MM.1S (cell line): ENCODE results near the gene FOSB.

ENCODE experiments used
- DNase-seq: peaks from one replicate; pipeline ENCODE4 v3.0.0-alpha.2; 2015
- H2AFZ ChIP-seq: fragments of 300-600 bp; sonication (generic); 2 replicates; pipeline ENCODE4 v1.6.0; 2016; ENCODE audit warnings: antibody characterized with exemption, low read length
- H3F3A ChIP-seq: fragments of 300-600 bp; sonication (generic); 2 replicates; pipeline ENCODE4 v1.6.1; 2016; ENCODE audit warnings: mild to moderate bottlenecking, antibody characterized with exemption, low read length, moderate library complexity, mixed read lengths; ENCODE audit not compliant: insufficient read depth
- H3K27ac ChIP-seq: fragments of 300-600 bp; sonication (generic); 2 replicates; pipeline ENCODE4 v1.5.1; 2016; ENCODE audit warnings: mild to moderate bottlenecking, low read length
- H3K27me3 ChIP-seq: fragments of 300-600 bp; sonication (generic); replicated peaks from 2 replicates; pipeline ENCODE4 v1.6.0; 2016; ENCODE audit warnings: low read length; ENCODE audit not compliant: insufficient read depth
- H3K36me3 ChIP-seq: fragments of 300-600 bp; sonication (generic); replicated peaks from 2 replicates; pipeline ENCODE4 v1.6.1; 2016; ENCODE audit warnings: mild to moderate bottlenecking, low read length, mixed read lengths; ENCODE audit not compliant: insufficient read depth
- H3K4me1 ChIP-seq: fragments of 300-600 bp; sonication (generic); 2 replicates; pipeline ENCODE4 v1.6.1; 2016; ENCODE audit warnings: low read length, mixed read lengths
- H3K4me2 ChIP-seq: fragments of 300-600 bp; sonication (generic); 2 replicates; pipeline ENCODE4 v1.6.0; 2016; ENCODE audit warnings: low read depth, low read length
- H3K4me3 ChIP-seq: fragments of 300-600 bp; sonication (generic); 2 replicates; pipeline ENCODE4 v1.5.1; 2016; ENCODE audit warnings: low read length, mixed read lengths
- H3K79me2 ChIP-seq: fragments of 300-600 bp; sonication (generic); 2 replicates; pipeline ENCODE4 v1.6.1; 2016; ENCODE audit warnings: mixed run types, low read length, mixed read lengths
- H3K9ac ChIP-seq: fragments of 300-600 bp; sonication (generic); 2 replicates; pipeline ENCODE4 v1.6.1; 2016; ENCODE audit warnings: low read length, mixed read lengths
- H3K9me2 ChIP-seq: fragments of 300-600 bp; sonication (generic); replicated peaks from 2 replicates; pipeline ENCODE4 v1.6.1; 2016; ENCODE audit warnings: mild to moderate bottlenecking, low read length, mixed read lengths; ENCODE audit not compliant: insufficient read depth
- H3K9me3 ChIP-seq: fragments of 300-600 bp; sonication (generic); replicated peaks from 2 replicates; pipeline ENCODE4 v1.6.1; 2016; ENCODE audit warnings: mild to moderate bottlenecking, low read length, mixed read lengths; ENCODE audit not compliant: insufficient read depth
- H4K20me1 ChIP-seq: fragments of 300-600 bp; sonication (generic); 2 replicates; pipeline ENCODE4 v1.6.1; 2016; ENCODE audit warnings: mild to moderate bottlenecking, low read length, moderate library complexity, mixed read lengths; ENCODE audit not compliant: insufficient read depth
- EZH2 ChIP-seq: fragments of 300-600 bp; sonication (generic); optimal IDR thresholded peaks from 2 replicates; pipeline ENCODE3; 2017; ENCODE audit warnings: low read depth, mild to moderate bottlenecking, antibody characterized with exemption, low read length, mixed read lengths
- EZH2phosphoT487 ChIP-seq: fragments of 300-600 bp; sonication (generic); IDR thresholded peaks from 2 replicates; pipeline ENCODE4 v1.6.1; 2018; ENCODE audit warnings: antibody characterized with exemption, low read length
- TF ChIP-seq, protein P1 (sequence below): fragments of 300-600 bp; sonication (generic); IDR thresholded peaks from 2 replicates; pipeline ENCODE4 v1.5.1; 2016; ENCODE audit warnings: antibody characterized with exemption, low read length, mixed read lengths

FOSB gene

GRCh38 chr19:45448887-45449299, 18.9 kb upstream of the FOSB start:
- Histone ChIP-seq H3K36me3 (no peaks in the 10 kb centered on the region), H3K9ac (no peak overlapping the region), H3K27me3 (no peaks in the 10 kb centered on the region), H3K27ac (no peak overlapping the region), H4K20me1 (no peaks in the 10 kb centered on the region), H3K79me2 (no peaks in the 10 kb centered on the region), H3K4me3 (no peak overlapping the region), H3K4me2 (no peak overlapping the region), H3F3A (peaks cover 26% of the 10 kb centered on the region), H3K9me2 (no peaks in the 10 kb centered on the region), H3K9me3 (no peaks in the 10 kb centered on the region), H2AFZ (no peak overlapping the region), H3K4me1 (peaks cover 18% of the 10 kb centered on the region)
- TF ChIP-seq EZH2phosphoT487 (no peak), EZH2 (no peak)
- TF ChIP-seq, protein P1, sequence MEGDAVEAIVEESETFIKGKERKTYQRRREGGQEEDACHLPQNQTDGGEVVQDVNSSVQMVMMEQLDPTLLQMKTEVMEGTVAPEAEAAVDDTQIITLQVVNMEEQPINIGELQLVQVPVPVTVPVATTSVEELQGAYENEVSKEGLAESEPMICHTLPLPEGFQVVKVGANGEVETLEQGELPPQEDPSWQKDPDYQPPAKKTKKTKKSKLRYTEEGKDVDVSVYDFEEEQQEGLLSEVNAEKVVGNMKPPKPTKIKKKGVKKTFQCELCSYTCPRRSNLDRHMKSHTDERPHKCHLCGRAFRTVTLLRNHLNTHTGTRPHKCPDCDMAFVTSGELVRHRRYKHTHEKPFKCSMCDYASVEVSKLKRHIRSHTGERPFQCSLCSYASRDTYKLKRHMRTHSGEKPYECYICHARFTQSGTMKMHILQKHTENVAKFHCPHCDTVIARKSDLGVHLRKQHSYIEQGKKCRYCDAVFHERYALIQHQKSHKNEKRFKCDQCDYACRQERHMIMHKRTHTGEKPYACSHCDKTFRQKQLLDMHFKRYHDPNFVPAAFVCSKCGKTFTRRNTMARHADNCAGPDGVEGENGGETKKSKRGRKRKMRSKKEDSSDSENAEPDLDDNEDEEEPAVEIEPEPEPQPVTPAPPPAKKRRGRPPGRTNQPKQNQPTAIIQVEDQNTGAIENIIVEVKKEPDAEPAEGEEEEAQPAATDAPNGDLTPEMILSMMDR, result no peak
- DNase-seq, result no peak

DNA sequence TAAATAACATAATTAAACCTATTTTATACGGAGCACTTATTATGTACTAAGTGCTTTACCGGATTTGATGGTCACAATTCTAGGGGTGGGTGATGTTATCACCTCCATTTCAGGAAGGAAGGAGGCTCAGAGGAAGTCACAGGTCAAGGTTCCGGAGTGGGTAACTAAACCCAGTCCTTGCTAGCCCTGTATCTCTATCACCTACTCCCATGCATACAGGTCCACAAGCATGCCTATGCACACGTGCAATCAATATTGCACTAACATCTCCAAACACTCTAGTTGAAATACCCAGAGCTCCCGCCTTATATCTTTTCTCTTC, 17.8 kb upstream of the FOSB start:
- Histone ChIP-seq H3K9ac (peak overlapping the region; percentile 89), H3K36me3 (no peaks in the 10 kb centered on the region), H3K9me2 (no peaks in the 10 kb centered on the region), H3K4me3 (peak overlapping the region; percentile 58), H3F3A (peaks cover 29% of the 10 kb centered on the region), H3K9me3 (no peaks in the 10 kb centered on the region), H2AFZ (peak overlapping the region; percentile 11; the same call in 1 of the 2 replicates), H3K4me1 (peaks cover 11% of the 10 kb centered on the region), H3K27ac (peak overlapping the region; percentile 84), H3K27me3 (no peaks in the 10 kb centered on the region), H3K4me2 (peak overlapping the region; percentile 77), H3K79me2 (no peaks in the 10 kb centered on the region), H4K20me1 (no peaks in the 10 kb centered on the region)
- DNase-seq, result no peak
- TF ChIP-seq EZH2 (no peak), EZH2phosphoT487 (no peak)
- TF ChIP-seq, protein P1, result no peak

DNA sequence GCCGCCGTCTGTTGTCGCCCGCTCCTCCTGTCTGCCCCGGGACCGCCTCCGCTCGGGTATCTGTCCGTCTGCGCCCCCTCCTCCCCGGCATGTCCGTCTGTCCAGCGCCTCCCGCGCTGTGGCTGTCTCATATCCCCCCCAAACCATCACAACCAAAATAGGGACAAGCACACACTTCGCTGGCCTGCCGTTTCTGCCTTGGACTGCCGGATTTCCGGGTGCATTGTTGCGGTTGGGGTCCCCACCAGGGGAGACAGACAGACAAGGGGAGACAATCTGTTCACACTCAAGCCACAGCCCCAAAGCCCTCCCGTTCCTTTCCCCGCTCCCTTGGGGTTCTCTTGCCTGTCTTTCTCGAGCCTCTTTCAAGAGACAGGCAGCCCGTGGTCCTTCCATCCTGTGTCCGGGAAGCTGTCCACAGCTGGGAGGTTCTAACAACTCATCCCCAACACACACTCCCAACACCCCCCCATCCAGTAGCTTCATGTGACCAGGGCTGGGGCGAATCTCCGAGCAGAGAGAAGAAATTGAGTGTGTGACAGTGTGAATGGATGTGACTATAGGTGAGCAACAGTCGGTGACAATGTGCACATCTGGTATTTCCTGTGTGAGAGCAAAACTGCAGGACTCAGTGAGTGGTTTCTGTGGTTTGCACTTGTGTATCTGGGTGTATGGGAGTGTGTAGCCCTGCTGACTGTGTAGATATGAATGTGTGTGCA, 16.5 kb upstream of the FOSB start:
- peak overlapping the region; percentile 77 for H3K27ac ChIP-seq
- H3K79me2 ChIP-seq, result no peaks in the 10 kb centered on the region
- no peaks in the 10 kb centered on the region for H3K36me3 ChIP-seq
- H3K9me3 ChIP-seq, result no peaks in the 10 kb centered on the region
- H3K4me3 ChIP-seq, result peak overlapping the region; percentile 73
- H3F3A ChIP-seq, result peaks cover 24% of the 10 kb centered on the region
- H2AFZ ChIP-seq, result peak overlapping the region; percentile 48
- H3K27me3 ChIP-seq, result no peaks in the 10 kb centered on the region
- H4K20me1 ChIP-seq, result no peaks in the 10 kb centered on the region
- H3K9ac ChIP-seq, result peak overlapping the region; percentile 98
- H3K4me1 ChIP-seq, result peaks cover 11% of the 10 kb centered on the region
- TF ChIP-seq EZH2, result no peak
- no peak for TF ChIP-seq EZH2phosphoT487
- TF ChIP-seq, protein P1, result no peak
- no peaks in the 10 kb centered on the region for H3K9me2 ChIP-seq
- peak overlapping the region; percentile 86 for H3K4me2 ChIP-seq
- peak; percentile 80 for DNase-seq
